Chondrocyte (in vitro differentiated cells): Measurements from ENCODE around the gene MICB. TPM values are rescaled to one million over a fixed set of nuclear protein-coding genes. Genes with fewer than 3 reads are reported as not detected.
"Not testable (repeated sequence)": the region's sequence is repeated elsewhere in the genome, so short reads cannot be mapped to it uniquely, and the experiment has no call there.

Experiments used
- DNase-seq: peaks from one replicate; pipeline ENCODE4 v3.0.0; 2021; ENCODE audit warnings: mixed read lengths, low spot score
- H3K27ac Mint-ChIP-seq: one replicate; pipeline ENCODE4 v1.8.0; 2021; ENCODE audit warnings: mild to moderate bottlenecking, moderate library complexity, mixed read lengths; ENCODE audit not compliant: unreplicated experiment
- H3K27me3 Mint-ChIP-seq: 2 replicates; pipeline ENCODE4 v1.8.0; 2021; ENCODE audit warnings: low read depth, mixed read lengths
- H3K36me3 Mint-ChIP-seq: 2 replicates; pipeline ENCODE4 v1.8.0; 2021; ENCODE audit warnings: low read depth, mixed read lengths
- H3K4me1 Mint-ChIP-seq: 2 replicates; pipeline ENCODE4 v1.8.0; 2021; ENCODE audit warnings: low read depth, mild to moderate bottlenecking, mixed read lengths
- H3K4me3 Mint-ChIP-seq: one replicate; pipeline ENCODE4 v1.8.0; 2021; ENCODE audit warnings: mild to moderate bottlenecking, moderate library complexity, mixed read lengths; ENCODE audit not compliant: unreplicated experiment
- H3K9me3 Mint-ChIP-seq: 2 replicates; pipeline ENCODE4 v1.8.0; 2021; ENCODE audit warnings: low read depth, mixed read lengths
- CTCF ChIP-seq: fragments of 200-600 bp; sonication (generic); IDR thresholded peaks from 2 replicates; pipeline ENCODE4 v1.5.0; 2021; ENCODE audit warnings: antibody characterized with exemption, mild to moderate bottlenecking, moderate library complexity
- total RNA-seq: library from RNA; stranded (reverse); gene quantifications from 3 replicates; pipeline ENCODE4 v1.2.1, GENCODE V29; 2021

MICB gene
- total RNA-seq, 1 donor from 2014 or later, result 7.8 TPM

GRCh38 chr6:31489086-31489485 is 8.9 kb upstream of the MICB start:
- no peak overlapping the region for H3K4me3 Mint-ChIP-seq
- TF ChIP-seq CTCF, result no peak
- H3K4me1 Mint-ChIP-seq, result peaks cover 30% of the 10 kb centered on the region

GRCh38 chr6:31490115-31490873 is 7.7 kb upstream of the MICB start:
- Mint-ChIP-seq H3K36me3 (no peaks in the 10 kb centered on the region), H3K27ac (no peak overlapping the region), H3K9me3 (no peaks in the 10 kb centered on the region), H3K4me1 (peaks cover 27% of the 10 kb centered on the region), H3K4me3 (no peak overlapping the region), H3K27me3 (no peaks in the 10 kb centered on the region)
- no peak for TF ChIP-seq CTCF
- no peak for DNase-seq

More at GRCh38 chr6:31489086-31489485, 8.9 kb upstream of the MICB start:
- H3K27ac Mint-ChIP-seq, result no peak overlapping the region
- DNase-seq, result no peak
- no peaks in the 10 kb centered on the region for H3K36me3 Mint-ChIP-seq
- H3K9me3 Mint-ChIP-seq, result no peaks in the 10 kb centered on the region
- H3K27me3 Mint-ChIP-seq, result no peaks in the 10 kb centered on the region

- DNase-seq, H3K27me3 Mint-ChIP-seq, H3K27ac Mint-ChIP-seq, H3K9me3 Mint-ChIP-seq, H3K36me3 Mint-ChIP-seq: not testable (repeated sequence)
- Mint-ChIP-seq H3K4me1 (peaks cover 45% of the 10 kb centered on the region), H3K4me3 (peak overlapping the region; percentile 82)
These were observed 4.4 kb upstream of the MICB start for GRCh38 chr6:31493550-31493874.

- Mint-ChIP-seq H3K27ac (peak overlapping the region; percentile 96), H3K4me1 (peaks cover 51% of the 10 kb centered on the region), H3K4me3 (peak overlapping the region; percentile 82), H3K9me3 (no peaks in the 10 kb centered on the region), H3K27me3 (no peaks in the 10 kb centered on the region), H3K36me3 (no peaks in the 10 kb centered on the region)
- TF ChIP-seq CTCF, result peak; percentile 93
- no peak for DNase-seq
These were observed 3.9 kb upstream of the MICB start for GRCh38 chr6:31493875-31494694.

GRCh38 chr6:31495580-31495979 is 2.4 kb upstream of the MICB start:
- peak overlapping the region; percentile 96 for H3K27ac Mint-ChIP-seq
- H3K27me3 Mint-ChIP-seq, result no peaks in the 10 kb centered on the region
- no peak for TF ChIP-seq CTCF
- DNase-seq, result no peak
- no peaks in the 10 kb centered on the region for H3K36me3 Mint-ChIP-seq
- peaks cover 54% of the 10 kb centered on the region for H3K4me1 Mint-ChIP-seq
- H3K9me3 Mint-ChIP-seq, result no peaks in the 10 kb centered on the region
- H3K4me3 Mint-ChIP-seq, result peak overlapping the region; percentile 82

GRCh38 chr6:31496826-31497225 is 1.1 kb upstream of the MICB start:
- H3K27ac Mint-ChIP-seq, result peak overlapping the region; percentile 91
- not testable (repeated sequence) for H3K36me3 Mint-ChIP-seq, DNase-seq, H3K9me3 Mint-ChIP-seq, H3K27me3 Mint-ChIP-seq
- H3K4me1 Mint-ChIP-seq, result peaks cover 53% of the 10 kb centered on the region
- peak overlapping the region; percentile 87 for H3K4me3 Mint-ChIP-seq
